ENCODE measurements around the gene RTL9. TPM values are rescaled to one million over a fixed set of nuclear protein-coding genes. Genes with fewer than 3 reads are reported as not detected.

The RTL9 gene
- total and polyA plus RNA-seq, 2 of the 13 experiments (the other 11 are each of a cell fraction or from before 2014, with no cell fraction given), result 0.01 to 0.02 TPM

DNA sequence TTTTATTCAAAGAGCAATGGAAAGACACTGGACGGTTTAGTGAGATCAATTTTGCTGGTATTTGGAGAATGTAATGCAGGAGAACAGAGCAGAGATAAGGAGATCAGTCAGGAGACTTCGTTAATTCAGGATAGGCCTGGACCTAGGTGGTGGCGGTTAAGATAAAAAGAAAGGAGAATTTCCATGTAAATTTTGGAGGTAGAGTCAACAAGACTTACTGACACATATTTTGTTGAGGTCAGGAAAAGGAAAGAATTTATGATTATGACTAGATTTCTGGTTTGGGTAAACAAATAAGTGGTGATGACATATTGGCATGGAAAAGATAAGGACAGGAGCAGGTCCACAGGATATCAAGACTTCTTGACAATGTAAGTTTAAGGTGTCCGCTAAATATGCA is 31.9 kb upstream of the RTL9 start:
- WGBS (ENCODE audit: low lambda C conversion rate), result 6% methylated on average over 4 of the region's 4 CpGs
- DNase-seq (ENCODE audit: low spot score), result no peak
- Histone ChIP-seq H3K4me1 (ENCODE audit: insufficient read depth, low read length) (no peaks in the 10 kb centered on the region), H3K27ac (ENCODE audit: extremely low read length, insufficient read depth, low read length) (no peak overlapping the region), H4K20me1 (ENCODE audit: insufficient read depth, low read length) (no peaks in the 10 kb centered on the region), H3K79me2 (ENCODE audit: insufficient read depth, low read length) (no peaks in the 10 kb centered on the region), H3K36me3 (replicated peaks in 1 of 2; ENCODE audit: control insufficient read depth in 1 of 2, insufficient read depth in 2 of 2, low read length in 2 of 2) (no peaks in the 10 kb centered on the region), H3K4me2 (ENCODE audit: low read depth, low read length) (no peak overlapping the region), H3K9me3 (ENCODE audit: low read length) (no peaks in the 10 kb centered on the region), H3K27me3 (ENCODE audit: control insufficient read depth in 1 of 2, insufficient read depth in 2 of 2, low read length in 2 of 2) (no peaks in the 10 kb centered on the region), H3K4me3 (replicated peaks in 1 of 3; ENCODE audit: insufficient read depth in 1 of 3, low read depth in 2 of 3, low read length in 3 of 3) (no peak overlapping the region), H3K9ac (ENCODE audit: insufficient read depth, low read depth, low read length) (no peak overlapping the region), H2AFZ (ENCODE audit: low read length) (no peak overlapping the region)
- intact Hi-C loops (cut with micrococcal nuclease; ENCODE audit: unreplicated experiment) (no loop called here), in situ Hi-C loops (cut with HindIII; ENCODE audit: extremely low pct_ligation_motif_present, low pct_unique_long_range_greater_than_20kb) (no loop called here)
- TF ChIP-seq ZNF788 (CRISPR knock-in tag; IDR thresholded peaks at IDR 0.05; ENCODE audit: borderline replicate concordance), result no peak
- no peak for TF ChIP-seq ZNF230 (CRISPR knock-in tag; IDR thresholded peaks at IDR 0.05)
- no peak for TF ChIP-seq FIP1L1 (IDR thresholded peaks at IDR 0.05; ENCODE audit: borderline replicate concordance, insufficient read depth, low read depth, low read length)
- no peak for TF ChIP-seq GATAD1 (CRISPR knock-in tag; IDR thresholded peaks at IDR 0.05)
- TF ChIP-seq, protein P1, sequence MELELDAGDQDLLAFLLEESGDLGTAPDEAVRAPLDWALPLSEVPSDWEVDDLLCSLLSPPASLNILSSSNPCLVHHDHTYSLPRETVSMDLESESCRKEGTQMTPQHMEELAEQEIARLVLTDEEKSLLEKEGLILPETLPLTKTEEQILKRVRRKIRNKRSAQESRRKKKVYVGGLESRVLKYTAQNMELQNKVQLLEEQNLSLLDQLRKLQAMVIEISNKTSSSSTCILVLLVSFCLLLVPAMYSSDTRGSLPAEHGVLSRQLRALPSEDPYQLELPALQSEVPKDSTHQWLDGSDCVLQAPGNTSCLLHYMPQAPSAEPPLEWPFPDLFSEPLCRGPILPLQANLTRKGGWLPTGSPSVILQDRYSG (CRISPR knock-in tag; IDR thresholded peaks at IDR 0.05), result no peak
- TF ChIP-seq ZNF780A (CRISPR knock-in tag; IDR thresholded peaks at IDR 0.05), result no peak
- no peak for TF ChIP-seq ZFP1 (CRISPR knock-in tag; IDR thresholded peaks at IDR 0.05)
- TF ChIP-seq, protein P2, sequence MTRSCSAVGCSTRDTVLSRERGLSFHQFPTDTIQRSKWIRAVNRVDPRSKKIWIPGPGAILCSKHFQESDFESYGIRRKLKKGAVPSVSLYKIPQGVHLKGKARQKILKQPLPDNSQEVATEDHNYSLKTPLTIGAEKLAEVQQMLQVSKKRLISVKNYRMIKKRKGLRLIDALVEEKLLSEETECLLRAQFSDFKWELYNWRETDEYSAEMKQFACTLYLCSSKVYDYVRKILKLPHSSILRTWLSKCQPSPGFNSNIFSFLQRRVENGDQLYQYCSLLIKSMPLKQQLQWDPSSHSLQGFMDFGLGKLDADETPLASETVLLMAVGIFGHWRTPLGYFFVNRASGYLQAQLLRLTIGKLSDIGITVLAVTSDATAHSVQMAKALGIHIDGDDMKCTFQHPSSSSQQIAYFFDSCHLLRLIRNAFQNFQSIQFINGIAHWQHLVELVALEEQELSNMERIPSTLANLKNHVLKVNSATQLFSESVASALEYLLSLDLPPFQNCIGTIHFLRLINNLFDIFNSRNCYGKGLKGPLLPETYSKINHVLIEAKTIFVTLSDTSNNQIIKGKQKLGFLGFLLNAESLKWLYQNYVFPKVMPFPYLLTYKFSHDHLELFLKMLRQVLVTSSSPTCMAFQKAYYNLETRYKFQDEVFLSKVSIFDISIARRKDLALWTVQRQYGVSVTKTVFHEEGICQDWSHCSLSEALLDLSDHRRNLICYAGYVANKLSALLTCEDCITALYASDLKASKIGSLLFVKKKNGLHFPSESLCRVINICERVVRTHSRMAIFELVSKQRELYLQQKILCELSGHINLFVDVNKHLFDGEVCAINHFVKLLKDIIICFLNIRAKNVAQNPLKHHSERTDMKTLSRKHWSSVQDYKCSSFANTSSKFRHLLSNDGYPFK (CRISPR knock-in tag; IDR thresholded peaks at IDR 0.05; ENCODE audit: borderline replicate concordance), result no peak
- TF ChIP-seq TOE1 (CRISPR knock-in tag; IDR thresholded peaks at IDR 0.05), result no peak
- TF ChIP-seq, protein P3, sequence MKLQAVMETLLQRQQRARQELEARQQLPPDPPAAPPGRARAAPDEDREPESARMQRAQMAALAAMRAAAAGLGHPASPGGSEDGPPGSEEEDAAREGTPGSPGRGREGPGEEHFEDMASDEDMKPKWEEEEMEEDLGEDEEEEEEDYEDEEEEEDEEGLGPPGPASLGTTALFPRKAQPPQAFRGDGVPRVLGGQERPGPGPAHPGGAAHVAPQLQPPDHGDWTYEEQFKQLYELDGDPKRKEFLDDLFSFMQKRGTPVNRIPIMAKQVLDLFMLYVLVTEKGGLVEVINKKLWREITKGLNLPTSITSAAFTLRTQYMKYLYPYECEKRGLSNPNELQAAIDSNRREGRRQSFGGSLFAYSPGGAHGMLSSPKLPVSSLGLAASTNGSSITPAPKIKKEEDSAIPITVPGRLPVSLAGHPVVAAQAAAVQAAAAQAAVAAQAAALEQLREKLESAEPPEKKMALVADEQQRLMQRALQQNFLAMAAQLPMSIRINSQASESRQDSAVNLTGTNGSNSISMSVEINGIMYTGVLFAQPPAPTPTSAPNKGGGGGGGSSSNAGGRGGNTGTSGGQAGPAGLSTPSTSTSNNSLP (IDR thresholded peaks at IDR 0.05; ENCODE audit: low read depth, low read length), result no peak
- no peak for TF ChIP-seq BRCA1 (CRISPR knock-in tag; IDR thresholded peaks at IDR 0.05)
- no peak for TF ChIP-seq ZNF83 (CRISPR knock-in tag; IDR thresholded peaks at IDR 0.05; ENCODE audit: borderline replicate concordance)
- TF ChIP-seq MEF2D (CRISPR knock-in tag; IDR thresholded peaks at IDR 0.05), result no peak
- no peak for TF ChIP-seq ATM (IDR thresholded peaks at IDR 0.05; ENCODE audit: borderline replicate concordance)
- FAIRE-seq, result no peak
- BruUV-seq (replicated peaks), result no TSS peak
- ATAC-seq, result no peak
- CTCF ChIA-PET (ENCODE audit: low intra/inter-chr PET ratio, low total read pairs), result no interaction called here
- POLR2A ChIA-PET, result no interaction called here

Measured in HepG2 (cell line).